Loucy (cell line): ENCODE results near the gene ZNF354B.

Experiments used
- EZH2phosphoT487 ChIP-seq: fragments of 200-600 bp; IDR thresholded peaks from 2 replicates; pipeline ENCODE4 v1.6.1; 2018; ENCODE audit warnings: antibody characterized with exemption, mild to moderate bottlenecking, moderate library complexity, borderline replicate concordance
- TF ChIP-seq, protein P1 (sequence below): fragments of 200-600 bp; sonication (generic); conservative IDR thresholded peaks from 2 replicates; pipeline ENCODE4 v1.5.1; 2014; ENCODE audit warnings: mild to moderate bottlenecking, antibody characterized with exemption, low read length

DNA sequence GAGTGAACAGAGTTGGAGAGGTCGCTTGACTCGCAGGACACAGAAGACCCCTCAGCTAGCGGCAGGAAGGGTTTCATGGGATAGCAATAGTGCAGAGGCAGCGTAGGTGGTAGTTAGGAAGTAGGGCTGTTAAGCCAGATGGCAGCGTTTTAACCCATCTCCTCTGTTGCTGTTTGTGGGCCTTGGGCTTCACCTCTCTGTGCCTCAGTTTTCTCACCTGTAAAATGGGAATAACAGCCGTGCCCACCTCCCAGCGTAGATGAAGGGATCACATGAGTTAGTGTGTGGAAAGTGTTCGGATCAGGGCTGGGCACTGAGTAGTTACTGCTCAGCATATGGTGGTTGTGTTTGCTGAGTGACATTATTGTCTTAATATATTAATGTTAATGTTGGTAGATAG is 1.9 kb downstream of the ZNF354B start:
- TF ChIP-seq, protein P1, sequence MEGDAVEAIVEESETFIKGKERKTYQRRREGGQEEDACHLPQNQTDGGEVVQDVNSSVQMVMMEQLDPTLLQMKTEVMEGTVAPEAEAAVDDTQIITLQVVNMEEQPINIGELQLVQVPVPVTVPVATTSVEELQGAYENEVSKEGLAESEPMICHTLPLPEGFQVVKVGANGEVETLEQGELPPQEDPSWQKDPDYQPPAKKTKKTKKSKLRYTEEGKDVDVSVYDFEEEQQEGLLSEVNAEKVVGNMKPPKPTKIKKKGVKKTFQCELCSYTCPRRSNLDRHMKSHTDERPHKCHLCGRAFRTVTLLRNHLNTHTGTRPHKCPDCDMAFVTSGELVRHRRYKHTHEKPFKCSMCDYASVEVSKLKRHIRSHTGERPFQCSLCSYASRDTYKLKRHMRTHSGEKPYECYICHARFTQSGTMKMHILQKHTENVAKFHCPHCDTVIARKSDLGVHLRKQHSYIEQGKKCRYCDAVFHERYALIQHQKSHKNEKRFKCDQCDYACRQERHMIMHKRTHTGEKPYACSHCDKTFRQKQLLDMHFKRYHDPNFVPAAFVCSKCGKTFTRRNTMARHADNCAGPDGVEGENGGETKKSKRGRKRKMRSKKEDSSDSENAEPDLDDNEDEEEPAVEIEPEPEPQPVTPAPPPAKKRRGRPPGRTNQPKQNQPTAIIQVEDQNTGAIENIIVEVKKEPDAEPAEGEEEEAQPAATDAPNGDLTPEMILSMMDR = no peak
- no peak for TF ChIP-seq EZH2phosphoT487
